ENCODE results near the gene IL1R1.

IL1R1 gene

GRCh38 chr2:102141970-102142828, at the start of gene IL1R1:
Gene IL1R1, plus strand, starts transcription at chr2:102142746. Its CDS starts 14,979 bp downstream, at chr2:102157725.
- no peak for TF ChIP-seq CTCF (conservative IDR thresholded peaks at IDR 0.05; ENCODE audit: control insufficient read depth, insufficient read depth, low read depth, low read length)
- peak within 1 kb of the TSS; percentile 96 for H3K4me3 ChIP-seq (ENCODE audit: control insufficient read depth, low read depth, low read length)
- peak; percentile 70 for DNase-seq (ENCODE audit: low read depth)

- DNase-seq (ENCODE audit: low read depth), result no peak
- TF ChIP-seq CTCF (conservative IDR thresholded peaks at IDR 0.05; ENCODE audit: control insufficient read depth, insufficient read depth, low read depth, low read length), result no peak
- H3K4me3 ChIP-seq (ENCODE audit: control insufficient read depth, low read depth, low read length), result no peak overlapping the region
Observed at GRCh38 chr2:102093662-102094061, 48.9 kb upstream of the IL1R1 start.

- H3K4me3 ChIP-seq (ENCODE audit: control insufficient read depth, low read depth, low read length), result no peak overlapping the region
- DNase-seq (ENCODE audit: low read depth), result peak; percentile 98
- no peak for TF ChIP-seq CTCF (conservative IDR thresholded peaks at IDR 0.05; ENCODE audit: control insufficient read depth, insufficient read depth, low read depth, low read length)
Observed at GRCh38 chr2:102094917-102095316, 47.6 kb upstream of the IL1R1 start.

- no peak for TF ChIP-seq CTCF (conservative IDR thresholded peaks at IDR 0.05; ENCODE audit: control insufficient read depth, insufficient read depth, low read depth, low read length)
- no peak overlapping the region for H3K4me3 ChIP-seq (ENCODE audit: control insufficient read depth, low read depth, low read length)
- no peak for DNase-seq (ENCODE audit: low read depth)
Observed at GRCh38 chr2:102096103-102096502, 46.4 kb upstream of the IL1R1 start.

- TF ChIP-seq CTCF (conservative IDR thresholded peaks at IDR 0.05; ENCODE audit: control insufficient read depth, insufficient read depth, low read depth, low read length), result no peak
- H3K4me3 ChIP-seq (ENCODE audit: control insufficient read depth, low read depth, low read length), result no peak overlapping the region
- DNase-seq (ENCODE audit: low read depth), result no peak
Observed at GRCh38 chr2:102098756-102099155, 43.8 kb upstream of the IL1R1 start.

- H3K4me3 ChIP-seq (ENCODE audit: control insufficient read depth, low read depth, low read length), result no peak overlapping the region
- no peak for TF ChIP-seq CTCF (conservative IDR thresholded peaks at IDR 0.05; ENCODE audit: control insufficient read depth, insufficient read depth, low read depth, low read length)
- peak; percentile 65 for DNase-seq (ENCODE audit: low read depth)
Observed at GRCh38 chr2:102099536-102100298, 42.8 kb upstream of the IL1R1 start.

Data from fibroblast of mammary gland (primary cell).